ENCODE results near the gene DST. TPM values are rescaled to one million over a fixed set of nuclear protein-coding genes. Genes with fewer than 3 reads are reported as not detected.
"Not testable (repeated sequence)": the region's sequence is repeated elsewhere in the genome, so short reads cannot be mapped to it uniquely, and the experiment has no call there.

DST gene
- total RNA-seq, 1 experiment from 2014 or later: 230 TPM

DNA sequence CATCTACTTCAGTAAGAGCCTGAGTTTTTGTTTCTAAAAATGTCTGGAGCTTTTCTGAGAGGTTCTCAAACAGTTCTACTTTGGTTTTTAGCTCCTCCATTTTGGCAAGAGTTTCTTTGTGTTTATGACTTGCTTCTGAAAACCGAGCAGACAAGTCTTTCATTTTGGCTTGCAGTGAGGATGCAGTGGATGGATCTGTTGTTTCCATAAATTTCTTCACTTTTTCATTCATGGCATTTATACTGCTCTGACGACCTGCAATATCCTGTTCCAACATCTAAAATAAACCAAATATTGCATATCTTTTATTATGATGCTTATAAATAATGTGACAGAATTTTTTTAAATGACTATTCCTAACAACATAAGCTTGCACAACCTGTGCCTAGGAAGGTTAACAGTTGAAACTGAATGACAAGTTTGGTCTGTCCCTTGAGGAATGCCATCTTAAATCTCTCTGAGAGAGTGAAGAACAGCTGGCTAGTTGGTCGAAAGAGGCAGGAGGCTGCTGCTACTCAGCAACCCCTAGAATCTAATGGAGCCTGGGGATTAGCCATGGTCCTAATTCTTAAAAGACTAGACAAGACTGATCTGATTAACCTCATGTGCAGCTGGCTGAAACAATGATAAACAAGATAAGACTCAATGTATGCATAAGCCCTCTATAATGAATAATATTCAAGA, 69.8 kb downstream of the DST start:
- no peak for DNase-seq (ENCODE audit: low read depth)

DNA sequence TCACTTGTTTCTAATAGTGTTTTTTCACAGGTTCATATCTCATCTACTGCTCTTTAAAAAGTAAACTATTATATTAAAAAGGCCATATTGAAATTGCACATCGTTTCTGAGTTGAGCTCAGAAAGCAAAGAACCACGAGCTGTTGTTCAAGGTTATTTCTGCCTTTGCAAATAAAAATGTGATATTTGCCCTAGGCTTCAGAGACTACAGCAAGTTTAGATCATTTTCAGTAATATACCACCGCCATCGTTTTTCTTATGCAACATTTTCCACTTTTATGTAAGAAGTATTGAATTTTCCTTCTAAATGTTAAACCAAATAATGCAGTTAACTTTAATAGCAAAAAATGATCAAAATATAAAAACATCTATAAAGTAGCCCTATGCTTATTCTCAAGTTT, 71.1 kb downstream of the DST start:
- DNase-seq (ENCODE audit: low read depth): no peak

DNA sequence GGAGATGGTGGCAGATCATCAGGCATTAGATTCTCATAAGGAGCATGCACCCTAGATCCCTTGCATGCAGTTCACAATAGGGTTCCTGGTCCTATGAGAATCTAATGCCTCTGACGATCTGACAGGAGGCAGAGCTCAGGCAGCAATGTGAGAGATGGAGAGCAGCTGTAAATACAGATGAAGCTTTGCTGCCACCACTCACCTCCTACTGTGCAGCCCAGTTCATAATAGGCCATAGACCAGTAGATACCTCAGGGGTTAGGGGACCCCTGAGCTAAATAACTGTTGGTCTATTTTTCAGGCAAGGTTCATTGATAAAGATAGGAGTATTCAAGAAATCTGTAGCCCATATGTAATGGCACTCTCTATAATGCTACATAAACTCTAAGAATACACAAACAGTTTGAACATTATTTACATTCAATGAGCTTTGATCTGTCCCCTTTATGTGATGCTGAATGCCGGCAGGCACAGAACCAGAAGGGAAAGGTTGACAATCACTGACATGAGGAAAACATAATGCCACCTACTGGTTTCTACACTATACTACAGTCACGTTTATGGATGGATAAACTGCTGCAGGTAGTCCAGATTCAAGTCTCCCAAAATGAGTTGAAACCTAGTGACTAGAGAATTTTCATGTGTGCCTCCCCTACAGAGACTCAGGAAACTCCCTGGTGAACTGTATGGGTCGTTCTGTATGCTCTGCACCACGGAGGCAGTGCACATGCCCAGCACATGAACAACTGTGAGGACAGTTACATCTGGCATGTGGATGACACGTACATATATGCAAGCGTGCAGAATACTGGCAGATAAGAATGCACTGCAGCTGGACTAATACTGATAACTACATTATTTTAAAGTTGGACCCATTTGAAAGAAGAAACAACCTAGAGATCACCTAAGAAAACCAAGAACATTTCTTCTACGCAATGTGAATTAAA, 72.0 kb downstream of the DST start:
- DNase-seq (ENCODE audit: low read depth): no peak

DNA sequence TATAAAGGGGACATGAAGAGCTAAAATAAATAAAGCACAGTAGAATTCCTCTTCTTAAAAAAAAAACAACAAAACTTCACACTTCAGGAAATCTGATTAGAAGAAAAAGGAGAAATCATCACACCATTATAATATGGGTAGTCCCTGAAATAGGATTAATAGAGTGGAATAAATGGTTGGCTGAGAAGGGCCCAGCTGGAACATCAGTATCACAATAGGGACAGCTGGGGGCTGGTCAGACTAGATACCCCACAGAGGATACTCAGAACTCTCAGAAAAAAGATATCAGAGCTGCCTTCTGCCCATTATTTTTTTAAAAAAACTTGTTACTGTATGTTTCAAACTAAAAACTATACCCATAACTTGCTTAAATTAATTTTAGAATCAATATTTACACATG, 75.2 kb downstream of the DST start:
- DNase-seq (ENCODE audit: low read depth): no peak

DNA sequence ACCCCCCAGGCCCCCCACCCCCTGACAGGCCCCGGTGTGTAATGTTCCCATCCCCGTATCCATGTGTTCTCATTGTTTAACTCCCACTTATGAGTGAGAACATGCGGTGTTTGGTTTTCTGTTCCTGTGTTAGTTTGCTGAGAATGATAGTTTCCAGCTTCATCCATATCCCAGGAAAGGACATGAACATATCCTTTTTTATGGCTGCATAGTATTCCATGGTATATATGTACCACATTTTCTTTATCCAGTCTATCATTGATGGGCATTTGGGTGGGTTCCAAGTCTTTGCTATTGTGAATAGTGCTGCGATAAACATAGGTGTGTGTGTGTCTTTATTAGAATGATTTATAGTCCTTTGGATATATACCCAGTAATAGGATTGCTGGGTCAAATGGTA, 80.0 kb downstream of the DST start:
- DNase-seq (ENCODE audit: low read depth): not testable (repeated sequence)

DNA sequence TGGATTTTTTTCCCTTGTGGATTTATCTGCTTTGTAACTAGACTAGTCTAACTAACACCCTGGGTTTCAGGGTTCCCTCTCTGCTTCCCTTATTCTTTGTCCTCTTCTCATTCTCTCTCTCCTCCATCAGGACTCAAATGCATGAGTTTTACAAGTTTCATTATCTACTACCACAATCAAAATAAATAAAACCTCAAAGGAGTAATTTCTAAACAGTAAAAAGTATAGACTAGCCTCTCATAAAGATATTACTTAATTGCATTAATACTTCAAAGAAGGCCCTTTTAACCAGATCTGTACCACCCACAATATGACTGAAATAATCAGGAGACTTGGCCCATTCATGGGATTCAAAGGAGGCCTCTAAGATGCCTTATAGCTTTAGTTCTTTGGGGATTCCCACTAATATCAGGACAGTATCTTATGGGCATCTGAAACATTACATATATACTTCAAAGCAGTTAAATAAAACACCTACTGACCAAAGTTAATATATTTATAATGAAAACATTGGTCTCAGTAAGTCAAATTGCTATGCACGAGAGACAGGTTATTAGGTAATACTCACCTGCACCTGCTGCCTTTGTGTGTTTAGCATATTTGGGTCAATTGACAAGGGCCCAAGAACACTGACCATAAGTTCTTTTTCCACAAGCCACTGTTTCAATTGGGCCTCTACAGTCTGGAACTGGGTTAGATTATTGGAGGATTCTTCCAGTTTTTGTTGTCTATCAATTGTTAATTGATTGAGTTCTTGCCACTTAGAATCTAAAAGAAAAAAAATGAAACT, 85.7 kb downstream of the DST start:
- DNase-seq (ENCODE audit: low read depth): no peak

DNA sequence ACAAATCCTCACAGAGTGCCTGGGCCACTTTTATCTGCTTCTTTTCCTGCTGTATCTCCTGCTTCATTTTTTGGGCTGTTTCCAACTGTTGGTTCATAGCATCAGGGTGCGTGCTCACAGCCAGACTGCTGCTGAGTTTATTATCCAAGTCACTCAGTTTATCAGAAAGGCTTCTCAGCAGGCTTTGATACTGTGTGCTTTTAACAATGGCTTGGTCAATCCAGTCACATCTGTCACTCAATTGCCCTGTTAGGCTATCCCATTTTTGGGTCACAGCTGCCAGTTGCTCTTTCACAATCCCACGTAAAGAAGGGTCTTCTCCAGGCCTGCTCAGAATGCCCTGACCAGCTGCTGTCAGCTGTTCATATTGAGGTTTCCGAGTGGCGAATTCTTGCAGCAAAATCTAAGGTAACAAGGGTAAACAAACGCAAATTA, 87.2 kb downstream of the DST start:
- DNase-seq (ENCODE audit: low read depth): peak; percentile 90

DNA sequence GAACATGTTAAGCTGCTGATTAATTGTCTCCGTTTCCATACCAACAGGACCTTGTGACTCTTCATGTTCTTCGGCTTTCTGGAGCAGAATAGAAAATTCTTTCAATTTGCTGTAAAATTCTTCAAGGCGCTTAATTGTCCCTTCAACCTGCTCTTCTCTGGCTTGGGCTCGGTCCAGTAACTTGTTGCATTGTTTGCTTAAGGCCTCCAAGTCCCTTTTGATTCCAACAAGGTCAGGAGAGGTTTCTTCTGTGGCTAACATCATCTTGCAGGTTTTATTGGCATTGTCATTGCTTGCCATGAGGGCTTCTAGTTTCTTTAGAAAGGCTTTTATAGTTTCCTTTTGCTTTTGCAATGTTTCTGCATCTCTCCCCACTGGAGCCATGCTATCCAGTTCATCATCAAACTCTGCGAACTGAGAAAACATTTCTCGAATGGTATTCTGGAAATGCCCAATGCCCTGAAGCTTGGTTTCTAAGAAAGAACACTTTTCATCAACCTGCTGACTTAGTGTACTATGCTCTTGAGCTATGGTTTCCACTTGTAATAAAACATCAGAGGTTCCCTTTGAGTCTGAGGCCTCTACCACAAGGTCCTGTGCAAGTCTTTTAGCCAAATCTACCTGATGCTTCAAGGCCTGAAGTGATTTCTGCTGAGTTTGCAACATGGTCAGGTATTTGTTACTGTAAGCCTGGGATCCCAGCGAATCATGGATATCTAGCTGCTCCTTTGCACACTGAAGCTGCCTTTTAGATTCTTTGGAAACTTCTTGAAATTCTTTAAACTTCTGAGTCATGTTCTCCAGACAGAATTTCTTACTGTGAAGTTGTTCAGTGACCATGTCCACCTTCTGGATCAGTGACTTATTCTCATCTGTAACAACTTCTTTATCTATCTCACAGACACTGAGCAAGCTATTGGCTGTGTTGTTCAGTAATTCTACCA, 90.2 kb downstream of the DST start:
- no peak for DNase-seq (ENCODE audit: low read depth)

DNA sequence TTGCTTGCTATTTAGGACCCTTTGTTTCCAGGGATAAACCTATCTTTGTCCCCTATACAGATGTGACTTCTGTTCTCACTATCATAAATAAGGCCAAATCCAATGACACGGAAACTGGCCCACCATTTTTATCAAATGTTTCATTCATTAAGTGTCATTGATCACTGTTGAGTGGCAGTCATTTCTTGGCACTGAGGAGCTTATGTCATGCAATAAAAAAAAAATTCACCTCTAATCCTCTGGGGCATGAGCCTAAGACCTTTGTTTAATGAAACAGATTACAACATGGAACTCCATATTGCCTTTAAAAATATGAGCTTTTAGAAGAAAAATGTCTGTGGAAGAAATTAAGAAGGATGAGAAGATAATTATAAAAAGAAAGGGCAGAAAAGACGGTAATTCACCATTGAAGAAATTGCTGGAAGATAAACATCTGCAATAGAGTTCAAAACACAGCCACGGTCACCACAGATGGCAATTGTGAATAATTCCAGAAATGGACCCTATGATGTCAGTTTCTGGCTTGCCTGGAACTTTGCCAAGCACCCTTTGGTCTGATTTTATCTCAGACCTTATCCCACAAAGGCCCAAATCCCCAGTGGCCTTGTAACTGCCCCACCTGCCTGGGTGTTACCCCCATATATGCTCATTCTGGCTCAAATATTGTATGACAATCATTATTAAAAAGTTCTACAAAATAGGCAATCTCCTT, 91.1 kb downstream of the DST start:
- no peak for DNase-seq (ENCODE audit: low read depth)

DNA sequence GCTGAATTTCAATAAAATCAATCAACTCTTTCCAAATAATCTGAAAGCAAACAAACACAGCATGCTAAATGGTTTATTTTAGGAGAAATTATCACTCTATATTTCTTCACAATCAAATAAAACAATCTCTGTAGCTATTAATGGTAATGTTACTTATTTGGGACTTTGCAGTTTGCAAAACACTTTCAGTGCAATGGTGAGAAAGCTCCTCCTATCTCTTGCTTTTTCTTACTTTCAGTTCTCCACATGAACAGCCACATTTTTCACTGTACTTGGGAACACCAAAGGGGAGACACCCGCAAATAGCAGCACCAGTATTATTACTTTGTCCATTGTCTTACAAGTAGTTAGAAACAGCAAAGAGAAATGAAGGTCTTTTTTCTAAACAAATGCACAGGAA, 92.4 kb downstream of the DST start:
- no peak for DNase-seq (ENCODE audit: low read depth)

DNA sequence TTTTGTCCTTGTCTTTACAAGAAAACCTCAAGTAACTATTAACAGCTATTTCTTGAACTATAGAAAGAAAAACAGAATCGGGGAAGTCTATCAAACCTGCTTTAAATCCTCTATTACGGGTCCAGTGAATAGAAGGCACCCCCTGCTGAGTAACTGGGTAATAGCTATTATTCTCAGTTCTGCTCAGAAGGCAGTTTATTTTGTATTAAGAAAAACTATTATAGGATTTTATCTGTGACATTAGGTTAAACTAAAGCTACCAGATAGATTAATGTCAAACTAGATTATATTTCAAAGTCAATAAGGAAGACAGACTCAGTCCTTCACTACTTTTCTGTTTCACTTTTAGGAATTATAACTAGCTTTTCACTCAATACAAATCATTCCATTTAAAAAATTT, 93.7 kb downstream of the DST start:
- DNase-seq (ENCODE audit: low read depth): no peak

DNA sequence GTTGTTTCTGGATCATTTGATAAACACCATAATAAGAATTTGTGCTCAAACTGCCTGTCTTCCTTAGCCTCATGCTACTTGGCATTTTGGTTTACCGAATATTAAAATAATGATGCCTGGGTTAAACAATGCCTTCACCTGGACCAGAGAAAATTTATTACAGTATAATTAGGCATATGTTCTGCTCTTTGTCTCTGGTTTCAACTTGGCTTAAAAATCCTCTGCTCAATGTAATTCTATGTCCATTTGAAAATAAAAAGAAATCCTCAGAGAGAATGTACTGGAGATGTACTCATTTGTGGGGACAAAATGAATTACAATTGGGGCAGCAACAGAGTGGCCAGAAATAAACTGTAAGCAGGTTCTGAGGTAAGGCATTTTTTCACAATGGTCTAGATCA, 95.0 kb downstream of the DST start:
- DNase-seq (ENCODE audit: low read depth): no peak

DNA sequence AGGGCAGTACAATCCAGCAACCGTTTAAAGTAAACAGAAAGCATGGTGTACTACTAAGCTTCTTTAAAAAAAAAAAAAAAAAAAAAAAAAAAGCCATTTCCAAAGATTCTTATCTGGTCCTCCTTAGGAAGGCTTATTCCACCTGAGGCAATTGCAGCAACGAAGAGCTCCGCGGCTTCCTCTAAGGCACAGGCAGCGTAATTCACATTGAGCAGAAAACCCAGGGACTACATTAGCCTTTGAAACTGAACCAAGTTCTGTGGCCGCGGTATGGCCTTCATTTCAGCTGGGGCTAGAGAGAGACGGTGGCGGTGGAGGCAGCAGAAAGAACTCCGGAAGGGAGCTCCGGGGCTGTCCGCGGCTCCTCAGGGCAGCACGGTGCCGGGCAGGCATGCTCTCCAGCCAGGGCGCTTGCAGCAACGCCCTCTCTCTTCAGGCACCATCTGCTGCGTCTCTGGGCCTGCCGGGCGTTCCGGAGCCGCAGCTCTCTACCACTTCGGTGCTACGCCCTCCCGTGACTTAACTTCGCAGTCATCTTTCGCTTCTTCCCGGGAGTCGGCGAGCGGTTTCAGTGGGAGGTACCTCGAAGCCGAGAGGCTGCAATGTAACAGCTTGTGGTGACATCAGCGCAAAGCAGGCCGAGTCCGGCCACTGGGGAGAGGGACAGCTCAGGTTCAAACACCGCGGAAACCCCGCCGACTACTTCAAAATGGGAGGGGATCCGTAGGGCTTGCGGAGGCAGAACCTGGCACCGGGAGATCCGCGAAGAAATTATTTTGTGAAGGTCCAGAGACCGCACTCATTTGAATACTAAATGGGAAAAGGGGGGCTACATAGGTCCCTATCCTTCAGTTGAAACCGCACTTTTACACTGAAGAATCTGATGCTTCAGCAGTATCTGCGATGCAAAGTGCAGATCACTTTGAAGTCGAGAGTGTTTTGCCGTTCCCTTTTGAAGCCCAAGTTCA, 100.0 kb downstream of the DST start:
- peak; percentile 98 for DNase-seq (ENCODE audit: low read depth)

DNA sequence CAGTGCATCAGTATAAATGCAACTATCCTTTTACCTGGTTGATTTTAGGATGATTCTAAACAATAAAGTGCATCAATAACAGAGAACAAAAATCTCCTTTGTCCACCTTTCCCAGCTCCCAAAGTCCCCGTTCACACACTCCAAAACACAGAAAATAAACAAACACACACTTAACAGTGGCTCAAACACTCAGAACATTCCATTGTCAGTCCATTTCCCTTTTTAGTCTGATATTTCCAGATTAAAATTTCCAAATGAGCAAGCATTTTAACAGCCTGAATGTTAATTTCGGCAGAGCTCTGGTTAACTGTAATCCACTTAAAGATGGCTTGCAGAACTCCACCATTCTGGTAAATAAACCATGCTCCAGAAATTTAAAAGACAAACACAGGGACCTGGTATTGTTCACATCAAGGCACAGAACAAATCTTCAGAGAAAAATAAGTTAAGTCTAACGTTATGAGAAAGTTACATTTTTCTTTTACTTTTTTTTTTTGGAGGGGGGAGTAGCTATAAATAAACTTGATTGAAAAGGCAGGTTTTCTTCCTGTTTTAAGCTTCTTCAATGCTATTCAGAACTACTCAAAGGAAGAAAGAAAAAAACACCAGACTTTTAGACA, 100.8 kb downstream of the DST start:
- DNase-seq (ENCODE audit: low read depth): no peak

DNA sequence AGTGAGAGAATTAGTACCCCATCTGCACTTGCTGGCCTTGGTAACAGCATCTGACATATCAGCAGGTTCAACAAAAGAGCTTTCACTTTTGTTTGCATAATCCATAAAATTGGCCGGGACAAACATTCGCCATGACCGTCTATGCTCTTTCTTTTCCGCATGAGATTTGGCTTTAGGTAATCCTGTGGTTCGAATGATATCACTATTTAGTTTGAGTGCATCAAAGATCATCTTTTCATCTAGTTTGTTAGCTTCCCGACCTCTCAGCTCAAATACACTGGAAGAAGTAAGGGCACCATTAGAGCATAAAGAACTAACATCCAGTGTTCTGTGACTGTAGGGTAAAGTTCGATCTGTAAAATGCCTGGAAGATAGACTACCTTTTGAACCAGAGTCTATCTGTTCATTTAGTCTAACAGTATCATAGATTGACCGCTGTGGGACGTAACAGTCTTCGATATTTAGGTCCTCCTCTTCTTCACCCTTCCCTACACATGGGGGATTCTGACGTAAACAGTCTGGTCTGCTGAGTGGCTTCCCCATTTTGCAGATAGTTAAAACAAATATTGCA, 101.6 kb downstream of the DST start:
- DNase-seq (ENCODE audit: low read depth): no peak

DNA sequence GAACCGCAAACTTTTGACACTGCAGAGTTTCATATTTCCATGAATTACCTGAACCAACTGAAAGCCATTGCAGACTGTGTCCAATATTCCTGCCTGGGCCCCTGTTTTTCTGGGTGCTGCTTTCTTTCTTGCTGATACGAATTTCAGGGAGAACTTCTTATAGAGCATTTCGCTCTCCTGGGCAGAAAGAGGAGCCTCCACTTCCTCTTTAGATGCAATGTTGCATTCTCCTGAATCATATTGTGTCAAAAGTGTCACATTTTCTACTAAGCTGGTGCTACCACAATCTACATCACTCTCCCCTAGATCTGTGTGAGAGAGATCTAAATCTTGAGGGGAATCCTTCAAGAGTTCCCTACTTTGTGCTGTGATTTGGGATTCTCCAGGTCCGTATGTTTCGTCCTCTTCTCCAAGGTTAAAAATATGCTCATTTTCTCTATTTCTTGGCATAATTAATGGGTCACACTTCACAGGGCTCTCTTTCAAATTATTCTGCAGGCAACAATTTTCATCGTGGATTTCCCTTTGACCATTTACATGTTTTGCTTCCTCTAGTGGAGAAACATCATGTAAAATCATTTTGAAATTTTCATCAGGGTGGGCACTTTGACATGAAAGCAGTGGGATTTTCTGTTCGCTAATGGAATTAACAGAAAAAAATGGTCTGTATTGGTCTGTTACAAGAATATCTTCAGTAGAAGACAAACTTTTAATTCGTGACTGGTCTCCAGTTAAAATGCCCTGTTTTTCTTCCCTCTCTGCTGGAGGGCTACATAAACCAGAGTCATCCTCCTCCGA, 102.3 kb downstream of the DST start:
- no peak for DNase-seq (ENCODE audit: low read depth)

DNA sequence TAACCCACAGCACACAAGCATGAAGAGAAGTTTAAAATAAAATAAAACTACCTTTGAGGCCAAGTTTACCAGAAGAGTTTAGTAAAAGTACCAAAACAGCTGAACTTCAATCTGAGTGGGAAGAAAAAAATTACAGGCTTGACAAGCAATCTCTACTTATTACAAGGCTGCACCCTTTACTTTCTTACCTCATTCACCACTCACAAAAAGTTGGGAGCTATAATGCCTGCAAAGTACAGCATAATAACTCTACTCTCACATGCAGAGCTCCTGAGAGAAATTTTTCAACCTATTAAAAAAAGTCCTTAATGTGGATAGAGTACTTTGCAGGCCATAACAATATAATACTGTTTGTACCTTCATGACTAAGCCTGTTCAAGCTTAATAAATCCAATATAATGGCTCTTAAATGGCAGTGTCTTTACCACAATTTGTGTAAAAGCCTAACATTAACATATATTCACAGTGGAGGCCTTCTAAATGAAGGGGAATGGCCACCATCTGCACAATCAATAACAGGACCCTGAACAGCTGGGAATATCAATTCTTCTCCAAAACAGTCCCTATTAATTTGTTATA, 103.1 kb downstream of the DST start:
- DNase-seq (ENCODE audit: low read depth): no peak

All from LHCN-M2 (cell line).